HepG2 (cell line): ENCODE data around the gene C6orf58. TPM values are rescaled to one million over a fixed set of nuclear protein-coding genes. Genes with fewer than 3 reads are reported as not detected.

Source experiments
- CBX1 ChIP-seq: IDR thresholded peaks from one replicate; pipeline ENCODE4 v1.6.1; 2016; ENCODE audit warnings: antibody characterized with exemption, low read depth
- ETV5 ChIP-seq: IDR thresholded peaks from 2 replicates; pipeline ENCODE4 v1.6.1; 2018; ENCODE audit warnings: missing biosample characterization, missing genetic modification reagents, inconsistent platforms, borderline replicate concordance
- GFI1 ChIP-seq: sonication (generic); formaldehyde crosslinking; IDR thresholded peaks from 2 replicates; pipeline ENCODE4 v1.5.0; 2020; ENCODE audit warnings: missing genetic modification reagents, mild to moderate bottlenecking, borderline replicate concordance
- SMC3 ChIP-seq: IDR thresholded peaks from 2 replicates; pipeline ENCODE4 v1.6.1; 2011; ENCODE audit warnings: low read length, improper control_type of control experiment
- TBL1XR1 ChIP-seq: fragments of 150-350 bp; IDR thresholded peaks from 2 replicates; pipeline ENCODE4 v1.6.1; 2014; ENCODE audit warnings: borderline replicate concordance, low read length; ENCODE audit not compliant: partially characterized antibody
- ZFP62 ChIP-seq: sonication (generic); formaldehyde crosslinking; IDR thresholded peaks from 2 replicates; pipeline ENCODE4 v1.4.0; 2020; ENCODE audit warnings: missing genetic modification reagents
- ZNF326 ChIP-seq: sonication (generic); formaldehyde crosslinking; IDR thresholded peaks from 2 replicates; pipeline ENCODE4 v1.4.0; 2020; ENCODE audit warnings: missing genetic modification reagents, borderline replicate concordance
- ZNF550 ChIP-seq: sonication (generic); formaldehyde crosslinking; IDR thresholded peaks from 2 replicates; pipeline ENCODE4 v1.4.0; 2020; ENCODE audit warnings: mild to moderate bottlenecking, missing genetic modification reagents, borderline replicate concordance
- polyA plus RNA-seq, 8 experiments: library from polyadenylated mRNA; depleted of rRNA in 3 of 8; stranded (reverse) in 7 of 8; unstranded in 1 of 8; fragments of >200 nt; fragmentation: Illumina TruSeq in 4 of 8; extraction: Trizol in 4 of 8; gene quantifications; 2 replicates each; pipeline versions ENCODE4 v1.2.1 to v1.2.3, GENCODE V29; 2011 to 2016; ENCODE audit warnings: low read depth in 4 of 8, missing spikeins in 1 of 8, mixed read lengths in 1 of 8; ENCODE audit not compliant: insufficient read depth in 1 of 8
- total RNA-seq, 5 experiments: library from RNA; depleted of rRNA; stranded (reverse); fragments of >200 nt; fragmentation: Illumina TruSeq; extraction: Trizol; gene quantifications; 2 replicates each; pipeline ENCODE4 v1.2.3, GENCODE V29; 2016; ENCODE audit warnings: low read depth in 1 of 5
- TF ChIP-seq, protein P1 (sequence below): sonication (generic); formaldehyde crosslinking; IDR thresholded peaks from 2 replicates; pipeline ENCODE4 v1.4.0; 2020; ENCODE audit warnings: mild to moderate bottlenecking, missing genetic modification reagents
- TF ChIP-seq, protein P2 (sequence below): sonication (generic); formaldehyde crosslinking; IDR thresholded peaks from 2 replicates; pipeline ENCODE4 v1.5.0; 2020; ENCODE audit warnings: mild to moderate bottlenecking, missing genetic modification reagents, borderline replicate concordance
- TF ChIP-seq, protein P3 (sequence below): sonication (generic); formaldehyde crosslinking; IDR thresholded peaks from 2 replicates; pipeline ENCODE4 v1.4.0; 2020; ENCODE audit warnings: missing genetic modification reagents; ENCODE audit errors: not compliant biosample characterization
- TF ChIP-seq, protein P4 (sequence below): sonication (generic); formaldehyde crosslinking; IDR thresholded peaks from 2 replicates; pipeline ENCODE4 v1.4.0; 2020; ENCODE audit warnings: missing genetic modification reagents, low read depth, mild to moderate bottlenecking, borderline replicate concordance

Gene C6orf58
- total and polyA plus RNA-seq, 2 of the 13 experiments (the other 11 are each of a cell fraction or from before 2014, with no cell fraction given): not detected

DNA sequence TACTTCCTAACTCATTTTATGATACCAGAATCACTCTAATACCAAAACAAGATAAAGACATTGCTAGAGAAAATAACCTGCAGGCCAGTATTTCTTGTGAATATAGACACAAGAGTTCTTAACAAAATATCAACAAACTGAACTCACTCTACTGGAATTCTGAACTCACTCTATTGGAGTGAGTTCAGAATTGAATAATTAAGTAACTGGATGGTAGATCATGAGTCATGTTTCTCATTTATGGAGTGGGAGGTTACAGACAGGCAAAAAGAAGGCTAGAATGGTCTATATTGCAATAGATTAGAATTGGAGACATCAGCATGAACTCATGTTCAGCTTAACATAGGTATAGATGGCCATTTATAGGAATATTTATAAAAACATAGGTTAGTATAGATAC lies 26.6 kb upstream of the C6orf58 start (continued):
- TF ChIP-seq SMC3: no peak
- TF ChIP-seq ETV5 (CRISPR knock-in tag): no peak
- TF ChIP-seq, protein P1, sequence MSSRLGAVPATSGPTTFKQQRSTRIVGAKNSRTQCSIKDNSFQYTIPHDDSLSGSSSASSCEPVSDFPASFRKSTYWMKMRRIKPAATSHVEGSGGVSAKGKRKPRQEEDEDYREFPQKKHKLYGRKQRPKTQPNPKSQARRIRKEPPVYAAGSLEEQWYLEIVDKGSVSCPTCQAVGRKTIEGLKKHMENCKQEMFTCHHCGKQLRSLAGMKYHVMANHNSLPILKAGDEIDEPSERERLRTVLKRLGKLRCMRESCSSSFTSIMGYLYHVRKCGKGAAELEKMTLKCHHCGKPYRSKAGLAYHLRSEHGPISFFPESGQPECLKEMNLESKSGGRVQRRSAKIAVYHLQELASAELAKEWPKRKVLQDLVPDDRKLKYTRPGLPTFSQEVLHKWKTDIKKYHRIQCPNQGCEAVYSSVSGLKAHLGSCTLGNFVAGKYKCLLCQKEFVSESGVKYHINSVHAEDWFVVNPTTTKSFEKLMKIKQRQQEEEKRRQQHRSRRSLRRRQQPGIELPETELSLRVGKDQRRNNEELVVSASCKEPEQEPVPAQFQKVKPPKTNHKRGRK (CRISPR knock-in tag): no peak
- TF ChIP-seq TBL1XR1: no peak
- TF ChIP-seq CBX1: no peak
- no peak for TF ChIP-seq ZNF550 (CRISPR knock-in tag)
- no peak for TF ChIP-seq ZFP62 (CRISPR knock-in tag)
- no peak for TF ChIP-seq ZNF326 (CRISPR knock-in tag)
- TF ChIP-seq, protein P2, sequence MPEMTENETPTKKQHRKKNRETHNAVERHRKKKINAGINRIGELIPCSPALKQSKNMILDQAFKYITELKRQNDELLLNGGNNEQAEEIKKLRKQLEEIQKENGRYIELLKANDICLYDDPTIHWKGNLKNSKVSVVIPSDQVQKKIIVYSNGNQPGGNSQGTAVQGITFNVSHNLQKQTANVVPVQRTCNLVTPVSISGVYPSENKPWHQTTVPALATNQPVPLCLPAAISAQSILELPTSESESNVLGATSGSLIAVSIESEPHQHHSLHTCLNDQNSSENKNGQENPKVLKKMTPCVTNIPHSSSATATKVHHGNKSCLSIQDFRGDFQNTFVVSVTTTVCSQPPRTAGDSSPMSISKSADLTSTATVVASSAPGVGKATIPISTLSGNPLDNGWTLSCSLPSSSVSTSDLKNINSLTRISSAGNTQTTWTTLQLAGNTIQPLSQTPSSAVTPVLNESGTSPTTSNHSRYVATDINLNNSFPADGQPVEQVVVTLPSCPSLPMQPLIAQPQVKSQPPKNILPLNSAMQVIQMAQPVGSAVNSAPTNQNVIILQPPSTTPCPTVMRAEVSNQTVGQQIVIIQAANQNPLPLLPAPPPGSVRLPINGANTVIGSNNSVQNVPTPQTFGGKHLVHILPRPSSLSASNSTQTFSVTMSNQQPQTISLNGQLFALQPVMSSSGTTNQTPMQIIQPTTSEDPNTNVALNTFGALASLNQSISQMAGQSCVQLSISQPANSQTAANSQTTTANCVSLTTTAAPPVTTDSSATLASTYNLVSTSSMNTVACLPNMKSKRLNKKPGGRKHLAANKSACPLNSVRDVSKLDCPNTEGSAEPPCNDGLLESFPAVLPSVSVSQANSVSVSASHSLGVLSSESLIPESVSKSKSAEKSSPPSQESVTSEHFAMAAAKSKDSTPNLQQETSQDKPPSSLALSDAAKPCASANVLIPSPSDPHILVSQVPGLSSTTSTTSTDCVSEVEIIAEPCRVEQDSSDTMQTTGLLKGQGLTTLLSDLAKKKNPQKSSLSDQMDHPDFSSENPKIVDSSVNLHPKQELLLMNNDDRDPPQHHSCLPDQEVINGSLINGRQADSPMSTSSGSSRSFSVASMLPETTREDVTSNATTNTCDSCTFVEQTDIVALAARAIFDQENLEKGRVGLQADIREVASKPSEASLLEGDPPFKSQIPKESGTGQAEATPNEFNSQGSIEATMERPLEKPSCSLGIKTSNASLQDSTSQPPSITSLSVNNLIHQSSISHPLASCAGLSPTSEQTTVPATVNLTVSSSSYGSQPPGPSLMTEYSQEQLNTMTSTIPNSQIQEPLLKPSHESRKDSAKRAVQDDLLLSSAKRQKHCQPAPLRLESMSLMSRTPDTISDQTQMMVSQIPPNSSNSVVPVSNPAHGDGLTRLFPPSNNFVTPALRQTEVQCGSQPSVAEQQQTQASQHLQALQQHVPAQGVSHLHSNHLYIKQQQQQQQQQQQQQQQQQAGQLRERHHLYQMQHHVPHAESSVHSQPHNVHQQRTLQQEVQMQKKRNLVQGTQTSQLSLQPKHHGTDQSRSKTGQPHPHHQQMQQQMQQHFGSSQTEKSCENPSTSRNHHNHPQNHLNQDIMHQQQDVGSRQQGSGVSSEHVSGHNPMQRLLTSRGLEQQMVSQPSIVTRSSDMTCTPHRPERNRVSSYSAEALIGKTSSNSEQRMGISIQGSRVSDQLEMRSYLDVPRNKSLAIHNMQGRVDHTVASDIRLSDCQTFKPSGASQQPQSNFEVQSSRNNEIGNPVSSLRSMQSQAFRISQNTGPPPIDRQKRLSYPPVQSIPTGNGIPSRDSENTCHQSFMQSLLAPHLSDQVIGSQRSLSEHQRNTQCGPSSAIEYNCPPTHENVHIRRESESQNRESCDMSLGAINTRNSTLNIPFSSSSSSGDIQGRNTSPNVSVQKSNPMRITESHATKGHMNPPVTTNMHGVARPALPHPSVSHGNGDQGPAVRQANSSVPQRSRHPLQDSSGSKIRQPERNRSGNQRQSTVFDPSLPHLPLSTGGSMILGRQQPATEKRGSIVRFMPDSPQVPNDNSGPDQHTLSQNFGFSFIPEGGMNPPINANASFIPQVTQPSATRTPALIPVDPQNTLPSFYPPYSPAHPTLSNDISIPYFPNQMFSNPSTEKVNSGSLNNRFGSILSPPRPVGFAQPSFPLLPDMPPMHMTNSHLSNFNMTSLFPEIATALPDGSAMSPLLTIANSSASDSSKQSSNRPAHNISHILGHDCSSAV (CRISPR knock-in tag): no peak
- TF ChIP-seq, protein P3, sequence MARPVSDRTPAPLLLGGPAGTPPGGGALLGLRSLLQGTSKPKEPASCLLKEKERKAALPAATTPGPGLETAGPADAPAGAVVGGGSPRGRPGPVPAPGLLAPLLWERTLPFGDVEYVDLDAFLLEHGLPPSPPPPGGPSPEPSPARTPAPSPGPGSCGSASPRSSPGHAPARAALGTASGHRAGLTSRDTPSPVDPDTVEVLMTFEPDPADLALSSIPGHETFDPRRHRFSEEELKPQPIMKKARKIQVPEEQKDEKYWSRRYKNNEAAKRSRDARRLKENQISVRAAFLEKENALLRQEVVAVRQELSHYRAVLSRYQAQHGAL (CRISPR knock-in tag): no peak
- no peak for TF ChIP-seq GFI1 (CRISPR knock-in tag)
- TF ChIP-seq, protein P4, sequence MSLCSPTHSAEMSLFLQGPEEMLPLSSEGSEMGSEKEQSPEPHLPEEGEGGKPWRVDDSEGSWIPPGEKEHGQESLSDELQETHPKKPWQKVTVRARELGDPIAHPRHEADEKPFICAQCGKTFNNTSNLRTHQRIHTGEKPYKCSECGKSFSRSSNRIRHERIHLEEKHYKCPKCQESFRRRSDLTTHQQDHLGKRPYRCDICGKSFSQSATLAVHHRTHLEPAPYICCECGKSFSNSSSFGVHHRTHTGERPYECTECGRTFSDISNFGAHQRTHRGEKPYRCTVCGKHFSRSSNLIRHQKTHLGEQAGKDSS (CRISPR knock-in tag): no peak
- TF ChIP-seq, all 625 proteins: peak for 0
